ENCODE data around the gene TMEM150B. TPM values are rescaled to one million over a fixed set of nuclear protein-coding genes. Genes with fewer than 3 reads are reported as not detected.

Gene TMEM150B
- total RNA-seq, 1 experiment from 2014 or later, result not detected

DNA sequence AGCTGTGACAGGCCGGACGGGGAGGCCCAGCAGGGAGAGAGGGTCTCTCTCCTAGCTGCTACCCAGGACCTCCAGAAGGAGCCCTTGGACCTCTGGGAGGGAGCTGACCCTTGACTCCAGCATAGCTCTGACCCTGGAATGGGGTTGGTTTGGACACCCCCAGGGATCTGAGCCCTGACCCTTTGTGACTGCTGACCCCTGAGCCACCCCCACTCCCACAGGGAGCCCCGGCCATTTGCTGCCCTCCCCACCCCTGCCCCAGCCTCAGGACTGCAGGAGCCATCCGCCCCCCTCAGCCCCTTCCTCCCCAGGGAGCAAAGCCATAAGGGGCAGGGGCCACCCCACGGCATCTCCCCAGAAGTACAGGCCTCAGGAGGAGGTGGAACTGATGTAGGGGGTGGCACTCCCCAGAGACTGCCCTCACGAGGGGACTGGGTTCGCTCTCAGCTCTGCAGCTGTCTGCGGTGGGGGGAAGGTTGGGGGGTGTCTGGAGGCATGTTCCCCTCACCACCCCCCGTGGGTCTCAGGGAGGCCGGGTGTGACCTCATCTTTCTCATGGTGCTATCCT is 22.4 kb upstream of the TMEM150B start:
- no peaks in the 10 kb centered on the region for H3K9me2 ChIP-seq (ENCODE audit: insufficient read depth)
- DNase-seq (ENCODE audit: low read depth, low spot score) (no peak), ATAC-seq (no peak)
- peaks cover 8 to 36% of the 10 kb centered on the region in 2 experiments; a peak in 3 of 4 replicates for H3K4me1 ChIP-seq (ENCODE audit: control insufficient read depth in 1 of 2, insufficient read depth in 2 of 2, low read length in 2 of 2)
- H3K9ac ChIP-seq (ENCODE audit: low read length), result no peak overlapping the region
- no peaks in the 10 kb centered on the region for H3K79me2 ChIP-seq (ENCODE audit: insufficient read depth, low read length)
- ChIA-PET RAD21 (ENCODE audit: low non-redundant PET in 1 of 2, low total read pairs in 2 of 2, uncharacterized antibody in 2 of 2, unreplicated experiment in 2 of 2) (interaction anchor here in 1 of 2 experiments (0.7 kb wide), 1 partner anchor 20 kb away, joined by 4 read pairs; no protein-coding TSS in a partner anchor), CTCF (no interaction called here), POLR2A (no interaction called here)
- H3K36me3 ChIP-seq (ENCODE audit: control insufficient read depth in 1 of 2, insufficient read depth in 2 of 2, low read length in 2 of 2), result peaks cover under 1 to 3% of the 10 kb centered on the region in 2 experiments; a peak in 3 of 4 replicates
- no peak overlapping the region for H3K27ac ChIP-seq (ENCODE audit: low read depth, low read length)
- no peak overlapping the region for H2AFZ ChIP-seq (ENCODE audit: low read depth, low read length, poor library complexity, severe bottlenecking)
- H3K9me3 ChIP-seq (ENCODE audit: control insufficient read depth in 1 of 2, insufficient read depth in 1 of 2, low read depth in 1 of 2, low read length in 2 of 2), result no peaks in the 10 kb centered on the region
- no peak for TF ChIP-seq JUND (IDR thresholded peaks at IDR 0.05)
- no peak for TF ChIP-seq TCF7L2 (IDR thresholded peaks at IDR 0.05; ENCODE audit: borderline replicate concordance, extremely low read depth, insufficient read depth, insufficient read length)
- TF ChIP-seq SRF (IDR thresholded peaks at IDR 0.05; ENCODE audit: low read depth), result no peak
- no peak for TF ChIP-seq POLR2AphosphoS5 (IDR thresholded peaks at IDR 0.05; ENCODE audit: low read depth, low read length)
- TF ChIP-seq SP1 (IDR thresholded peaks at IDR 0.05; ENCODE audit: low read depth), result no peak
- TF ChIP-seq EGR1 (IDR thresholded peaks at IDR 0.05; ENCODE audit: low read depth), result no peak
- no peak for TF ChIP-seq EZH2 (IDR thresholded peaks at IDR 0.05)
- no peak for TF ChIP-seq ZNF274 (IDR thresholded peaks at IDR 0.05; ENCODE audit: low read depth, low read length)
- TF ChIP-seq FOSL1 (IDR thresholded peaks at IDR 0.05; ENCODE audit: low read depth), result no peak
- TF ChIP-seq MAX (IDR thresholded peaks at IDR 0.05), result no peak
- TF ChIP-seq YY1 (IDR thresholded peaks at IDR 0.05; ENCODE audit: extremely low read depth, insufficient replicate concordance, low read depth, low read length), result no peak
- no peak for TF ChIP-seq POLR2A (IDR thresholded peaks at IDR 0.05; ENCODE audit: borderline replicate concordance, extremely low read depth, insufficient read depth, insufficient read length)
- TF ChIP-seq RAD21 (IDR thresholded peaks at IDR 0.05; ENCODE audit: low read depth), result no peak
- TF ChIP-seq, protein P1, sequence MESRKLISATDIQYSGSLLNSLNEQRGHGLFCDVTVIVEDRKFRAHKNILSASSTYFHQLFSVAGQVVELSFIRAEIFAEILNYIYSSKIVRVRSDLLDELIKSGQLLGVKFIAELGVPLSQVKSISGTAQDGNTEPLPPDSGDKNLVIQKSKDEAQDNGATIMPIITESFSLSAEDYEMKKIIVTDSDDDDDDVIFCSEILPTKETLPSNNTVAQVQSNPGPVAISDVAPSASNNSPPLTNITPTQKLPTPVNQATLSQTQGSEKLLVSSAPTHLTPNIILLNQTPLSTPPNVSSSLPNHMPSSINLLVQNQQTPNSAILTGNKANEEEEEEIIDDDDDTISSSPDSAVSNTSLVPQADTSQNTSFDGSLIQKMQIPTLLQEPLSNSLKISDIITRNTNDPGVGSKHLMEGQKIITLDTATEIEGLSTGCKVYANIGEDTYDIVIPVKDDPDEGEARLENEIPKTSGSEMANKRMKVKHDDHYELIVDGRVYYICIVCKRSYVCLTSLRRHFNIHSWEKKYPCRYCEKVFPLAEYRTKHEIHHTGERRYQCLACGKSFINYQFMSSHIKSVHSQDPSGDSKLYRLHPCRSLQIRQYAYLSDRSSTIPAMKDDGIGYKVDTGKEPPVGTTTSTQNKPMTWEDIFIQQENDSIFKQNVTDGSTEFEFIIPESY (IDR thresholded peaks at IDR 0.05; ENCODE audit: extremely low read depth, insufficient replicate concordance, low read length), result no peak
- no peak for TF ChIP-seq CBX3 (IDR thresholded peaks at IDR 0.05; ENCODE audit: low read depth)
- no peak for TF ChIP-seq CEBPB (IDR thresholded peaks at IDR 0.05; ENCODE audit: low read depth)
- H3K4me3 ChIP-seq (replicated peaks in 1 of 2; ENCODE audit: low read depth in 1 of 2, low read length in 2 of 2), result no peak overlapping the region
- no peaks in the 10 kb centered on the region for H3K27me3 ChIP-seq (ENCODE audit: insufficient read depth, low read length)
- intact Hi-C loops (cut with micrococcal nuclease), result no loop called here
- H4K20me1 ChIP-seq (ENCODE audit: insufficient read depth), result no peaks in the 10 kb centered on the region
- BruUV-seq (replicated peaks), result no TSS peak
- no peak overlapping the region for H3K4me2 ChIP-seq (ENCODE audit: low read length)

Data from HCT116 (cell line).